Measurements from ENCODE around the gene SLC25A25. TPM values are rescaled to one million over a fixed set of nuclear protein-coding genes. Genes with fewer than 3 reads are reported as not detected.
"Not testable (repeated sequence)": the region's sequence is repeated elsewhere in the genome, so short reads cannot be mapped to it uniquely, and the experiment has no call there.

Gene SLC25A25
- total RNA-seq, 1 donor from 2014 or later, result 34.7 TPM

GRCh38 chr9:128109050-128109709, 41.1 kb downstream of the SLC25A25 start:
- ATAC-seq (no peak), DNase-seq (peak; percentile 35)
- Histone ChIP-seq H3K27me3 (no peaks in the 10 kb centered on the region), H3K4me1 (no peaks in the 10 kb centered on the region), H3K4me3 (no peak overlapping the region), H3K27ac (no peak overlapping the region), H3K36me3 (peaks cover 50% of the 10 kb centered on the region), H3K9me3 (no peaks in the 10 kb centered on the region)
- intact Hi-C loops (cut with DNase I), result no loop called here
- no peak for TF ChIP-seq CTCF (IDR thresholded peaks at IDR 0.05)

GRCh38 chr9:128111726-128112125, 43.7 kb downstream of the SLC25A25 start:
- not testable (repeated sequence) for H3K4me1 ChIP-seq, H3K27ac ChIP-seq, ATAC-seq, H3K9me3 ChIP-seq, H3K27me3 ChIP-seq, H3K4me3 ChIP-seq
- DNase-seq, result peak; percentile 44
- intact Hi-C loops (cut with DNase I), result loop anchor here (10.0 kb wide), 1 partner anchor 167 kb away; no protein-coding TSS in a partner anchor
- H3K36me3 ChIP-seq, result peaks cover 26% of the 10 kb centered on the region

GRCh38 chr9:128113526-128114325, 45.7 kb downstream of the SLC25A25 start:
- no peaks in the 10 kb centered on the region for H3K9me3 ChIP-seq
- TF ChIP-seq CTCF (IDR thresholded peaks at IDR 0.05), result no peak
- H3K36me3 ChIP-seq, result peaks cover 6% of the 10 kb centered on the region
- H3K27me3 ChIP-seq, result no peaks in the 10 kb centered on the region
- intact Hi-C loops (cut with DNase I), result loop anchor here (10.0 kb wide), 1 partner anchor 169 kb away; no protein-coding TSS in a partner anchor
- H3K4me3 ChIP-seq, result no peak overlapping the region
- peaks cover 11% of the 10 kb centered on the region for H3K4me1 ChIP-seq
- no peak overlapping the region for H3K27ac ChIP-seq
- peak; percentile 63 for DNase-seq
- no peak for ATAC-seq

GRCh38 chr9:128114326-128115186, 46.5 kb downstream of the SLC25A25 start:
- intact Hi-C loops (cut with DNase I), result loop anchor here (10.0 kb wide), 1 partner anchor 170 kb away; no protein-coding TSS in a partner anchor
- H3K4me3 ChIP-seq, result no peak overlapping the region
- H3K9me3 ChIP-seq, result no peaks in the 10 kb centered on the region
- H3K36me3 ChIP-seq, result no peaks in the 10 kb centered on the region
- H3K27ac ChIP-seq, result no peak overlapping the region
- no peak for TF ChIP-seq CTCF (IDR thresholded peaks at IDR 0.05)
- no peaks in the 10 kb centered on the region for H3K27me3 ChIP-seq
- peak; percentile 63 for DNase-seq
- ATAC-seq, result no peak
- H3K4me1 ChIP-seq, result peaks cover 11% of the 10 kb centered on the region

GRCh38 chr9:128115187-128116103, 47.4 kb downstream of the SLC25A25 start:
- H3K4me1 ChIP-seq, result peaks cover 11% of the 10 kb centered on the region
- H3K9me3 ChIP-seq, result no peaks in the 10 kb centered on the region
- H3K27me3 ChIP-seq, result no peaks in the 10 kb centered on the region
- DNase-seq, result peak; percentile 67
- H3K36me3 ChIP-seq, result peaks cover 3% of the 10 kb centered on the region
- no peak overlapping the region for H3K27ac ChIP-seq
- TF ChIP-seq CTCF (IDR thresholded peaks at IDR 0.05), result no peak
- peak; percentile 36 for ATAC-seq
- intact Hi-C loops (cut with DNase I), result loop anchor here (10.0 kb wide), 1 partner anchor 171 kb away; no protein-coding TSS in a partner anchor
- H3K4me3 ChIP-seq, result no peak overlapping the region

All from upper lobe of right lung (tissue), 1 donor.